Measurements from ENCODE around the gene ERG. TPM values are rescaled to one million over a fixed set of nuclear protein-coding genes. Genes with fewer than 3 reads are reported as not detected.

ERG gene
- total RNA-seq, 1 experiment from 2014 or later: not detected

DNA sequence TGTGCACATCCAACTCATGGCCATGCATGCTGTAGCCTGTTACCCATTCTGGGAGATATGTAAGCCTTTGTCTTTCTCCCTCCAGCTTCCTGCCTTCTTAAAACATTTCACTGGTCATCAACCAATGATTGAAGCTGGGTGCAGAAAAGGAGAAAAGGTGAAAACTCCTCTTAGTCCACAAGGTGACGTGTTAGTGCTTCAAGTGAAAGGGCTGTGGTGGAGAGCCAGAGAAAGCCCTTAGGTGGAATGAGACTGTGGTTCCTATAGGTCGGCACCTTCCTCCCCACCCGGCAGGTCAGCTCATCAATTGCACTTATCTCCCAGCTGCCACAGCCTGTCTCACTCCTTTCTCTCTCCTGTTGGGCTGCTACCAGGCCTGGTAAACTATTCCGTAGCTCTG lies 30.4 kb downstream of the ERG start:
- no peak overlapping the region for H3K27ac ChIP-seq (ENCODE audit: low read length)
- no peaks in the 10 kb centered on the region for H3K27me3 ChIP-seq (ENCODE audit: low read length)
- peaks cover 9% of the 10 kb centered on the region for H3K4me1 ChIP-seq (ENCODE audit: insufficient read depth, low read length)
- no peak overlapping the region for H3K9ac ChIP-seq (ENCODE audit: low read length)
- H3K4me2 ChIP-seq (ENCODE audit: low read length): no peak overlapping the region
- no peaks in the 10 kb centered on the region for H4K20me1 ChIP-seq (ENCODE audit: low read length)
- H2AFZ ChIP-seq (ENCODE audit: low read length): no peak overlapping the region
- intact Hi-C loops (cut with micrococcal nuclease): no loop called here
- BruUV-seq (replicated peaks): no TSS peak
- no peak for DNase-seq
- no peaks in the 10 kb centered on the region for H3K9me2 ChIP-seq (replicated peaks; ENCODE audit: low read length)
- no peaks in the 10 kb centered on the region for H3K9me3 ChIP-seq (ENCODE audit: low read length)
- no peaks in the 10 kb centered on the region for H3F3A ChIP-seq (ENCODE audit: low read length, unreplicated experiment)
- POLR2A ChIA-PET (ENCODE audit: unreplicated experiment): no interaction called here
- H3K4me3 ChIP-seq (ENCODE audit: low read length): no peak overlapping the region
- no peak for ATAC-seq
- TF ChIP-seq, protein P1, sequence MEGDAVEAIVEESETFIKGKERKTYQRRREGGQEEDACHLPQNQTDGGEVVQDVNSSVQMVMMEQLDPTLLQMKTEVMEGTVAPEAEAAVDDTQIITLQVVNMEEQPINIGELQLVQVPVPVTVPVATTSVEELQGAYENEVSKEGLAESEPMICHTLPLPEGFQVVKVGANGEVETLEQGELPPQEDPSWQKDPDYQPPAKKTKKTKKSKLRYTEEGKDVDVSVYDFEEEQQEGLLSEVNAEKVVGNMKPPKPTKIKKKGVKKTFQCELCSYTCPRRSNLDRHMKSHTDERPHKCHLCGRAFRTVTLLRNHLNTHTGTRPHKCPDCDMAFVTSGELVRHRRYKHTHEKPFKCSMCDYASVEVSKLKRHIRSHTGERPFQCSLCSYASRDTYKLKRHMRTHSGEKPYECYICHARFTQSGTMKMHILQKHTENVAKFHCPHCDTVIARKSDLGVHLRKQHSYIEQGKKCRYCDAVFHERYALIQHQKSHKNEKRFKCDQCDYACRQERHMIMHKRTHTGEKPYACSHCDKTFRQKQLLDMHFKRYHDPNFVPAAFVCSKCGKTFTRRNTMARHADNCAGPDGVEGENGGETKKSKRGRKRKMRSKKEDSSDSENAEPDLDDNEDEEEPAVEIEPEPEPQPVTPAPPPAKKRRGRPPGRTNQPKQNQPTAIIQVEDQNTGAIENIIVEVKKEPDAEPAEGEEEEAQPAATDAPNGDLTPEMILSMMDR (conservative IDR thresholded peaks at IDR 0.05; ENCODE audit: low read depth, low read length): no peak
- TF ChIP-seq EZH2phosphoT487 (IDR thresholded peaks at IDR 0.05; ENCODE audit: borderline replicate concordance, low read length): no peak
- TF ChIP-seq EZH2 (IDR thresholded peaks at IDR 0.05; ENCODE audit: low read length, unreplicated experiment): no peak
- no peaks in the 10 kb centered on the region for H3K36me3 ChIP-seq (ENCODE audit: low read depth, low read length)
- no peaks in the 10 kb centered on the region for H3K79me2 ChIP-seq (ENCODE audit: low read length)
- CTCF ChIA-PET: no interaction called here

DNA sequence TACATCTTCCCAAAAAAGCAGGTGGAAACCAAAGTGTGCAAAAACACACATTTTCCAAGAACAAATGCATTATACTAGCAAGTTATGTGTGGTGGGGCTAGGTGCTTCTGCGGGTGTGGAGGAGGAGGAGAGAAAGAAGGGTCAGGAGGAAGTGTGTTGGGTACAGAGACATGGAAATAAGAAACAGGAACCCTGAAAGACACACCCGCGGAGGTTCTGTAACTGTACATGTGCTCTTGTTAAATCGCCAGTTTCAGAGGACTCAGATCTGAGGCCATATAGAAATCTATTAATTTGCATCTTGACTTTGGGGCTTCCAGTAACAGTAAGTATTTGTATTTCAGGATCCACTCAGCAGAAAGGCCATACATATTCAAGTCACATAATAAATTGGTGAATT lies 30.9 kb downstream of the ERG start:
- H2AFZ ChIP-seq (ENCODE audit: low read length): no peak overlapping the region
- DNase-seq (no peak), ATAC-seq (no peak)
- no peak overlapping the region for H3K4me3 ChIP-seq (ENCODE audit: low read length)
- no TSS peak for BruUV-seq (replicated peaks)
- intact Hi-C loops (cut with micrococcal nuclease): no loop called here
- no peak overlapping the region for H3K4me2 ChIP-seq (ENCODE audit: low read length)
- H3K4me1 ChIP-seq (ENCODE audit: insufficient read depth, low read length): peaks cover 9% of the 10 kb centered on the region
- H4K20me1 ChIP-seq (ENCODE audit: low read length): no peaks in the 10 kb centered on the region
- no peaks in the 10 kb centered on the region for H3K9me3 ChIP-seq (ENCODE audit: low read length)
- no peak overlapping the region for H3K27ac ChIP-seq (ENCODE audit: low read length)
- no peaks in the 10 kb centered on the region for H3K27me3 ChIP-seq (ENCODE audit: low read length)
- H3K9me2 ChIP-seq (replicated peaks; ENCODE audit: low read length): no peaks in the 10 kb centered on the region
- H3K9ac ChIP-seq (ENCODE audit: low read length): no peak overlapping the region
- TF ChIP-seq EZH2 (IDR thresholded peaks at IDR 0.05; ENCODE audit: low read length, unreplicated experiment): no peak
- TF ChIP-seq, protein P1 (conservative IDR thresholded peaks at IDR 0.05; ENCODE audit: low read depth, low read length): no peak
- TF ChIP-seq EZH2phosphoT487 (IDR thresholded peaks at IDR 0.05; ENCODE audit: borderline replicate concordance, low read length): no peak
- CTCF ChIA-PET: no interaction called here
- H3K36me3 ChIP-seq (ENCODE audit: low read depth, low read length): no peaks in the 10 kb centered on the region
- H3F3A ChIP-seq (ENCODE audit: low read length, unreplicated experiment): no peaks in the 10 kb centered on the region
- POLR2A ChIA-PET (ENCODE audit: unreplicated experiment): no interaction called here
- no peaks in the 10 kb centered on the region for H3K79me2 ChIP-seq (ENCODE audit: low read length)

DNA sequence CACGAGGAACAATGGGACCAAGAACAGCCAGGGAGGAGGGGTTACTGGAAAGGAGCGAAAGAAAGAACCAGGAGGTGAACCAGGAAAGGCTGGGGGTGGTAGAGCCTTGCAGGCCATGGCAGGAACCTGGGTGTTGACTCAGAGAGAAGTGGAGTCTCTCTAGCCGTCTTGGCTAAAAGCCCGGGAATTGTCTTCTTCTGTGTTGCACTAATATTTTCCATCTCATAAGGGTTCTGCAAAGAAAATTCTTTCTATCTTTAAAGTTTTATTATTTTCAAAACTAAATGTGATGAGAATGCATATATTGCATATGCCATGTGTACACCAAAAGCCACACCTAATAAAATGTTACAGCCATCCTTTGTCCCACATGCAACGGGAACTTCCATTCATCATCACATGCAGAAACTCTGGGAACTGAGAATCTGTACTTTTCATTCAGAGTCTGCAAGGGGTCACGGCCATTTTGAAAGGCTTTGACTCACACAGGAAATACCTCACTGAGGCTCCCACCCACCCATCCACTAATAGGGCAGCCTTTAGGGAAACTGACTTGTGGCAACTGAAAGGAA lies 38.0 kb downstream of the ERG start:
- Histone ChIP-seq H2AFZ (ENCODE audit: low read length) (no peak overlapping the region), H3F3A (ENCODE audit: low read length, unreplicated experiment) (no peaks in the 10 kb centered on the region), H4K20me1 (ENCODE audit: low read length) (no peaks in the 10 kb centered on the region), H3K4me2 (ENCODE audit: low read length) (peak overlapping the region; percentile 40; the same call in 1 of the 2 replicates), H3K4me3 (ENCODE audit: low read length) (no peak overlapping the region), H3K36me3 (ENCODE audit: low read depth, low read length) (no peaks in the 10 kb centered on the region), H3K9me3 (ENCODE audit: low read length) (no peaks in the 10 kb centered on the region), H3K79me2 (ENCODE audit: low read length) (no peaks in the 10 kb centered on the region), H3K27ac (ENCODE audit: low read length) (peak overlapping the region; percentile 68), H3K9me2 (replicated peaks; ENCODE audit: low read length) (no peaks in the 10 kb centered on the region), H3K9ac (ENCODE audit: low read length) (no peak overlapping the region), H3K4me1 (ENCODE audit: insufficient read depth, low read length) (peaks cover 27% of the 10 kb centered on the region), H3K27me3 (ENCODE audit: low read length) (0 out of 2 replicates have a peak, but pooled peaks cover 2% of the 10 kb centered on the region)
- POLR2A ChIA-PET (ENCODE audit: unreplicated experiment): no interaction called here
- ATAC-seq (no peak), DNase-seq (peak; percentile 47)
- no TSS peak for BruUV-seq (replicated peaks)
- CTCF ChIA-PET: no interaction called here
- TF ChIP-seq EZH2phosphoT487 (IDR thresholded peaks at IDR 0.05; ENCODE audit: borderline replicate concordance, low read length) (no peak), EZH2 (IDR thresholded peaks at IDR 0.05; ENCODE audit: low read length, unreplicated experiment) (no peak)
- TF ChIP-seq, protein P1 (conservative IDR thresholded peaks at IDR 0.05; ENCODE audit: low read depth, low read length): no peak
- intact Hi-C loops (cut with micrococcal nuclease): no loop called here
